Measurements from ENCODE around the gene ANAPC2.

Gene ANAPC2

GRCh38 chr9:137161558-137162486, 26.5 kb downstream of the ANAPC2 start:
- peak; percentile 85 for DNase-seq

GRCh38 chr9:137160716-137161557, 27.4 kb downstream of the ANAPC2 start:
- peak; percentile 85 for DNase-seq

GRCh38 chr9:137160054-137160425, 28.3 kb downstream of the ANAPC2 start:
- DNase-seq: no peak

- DNase-seq: no peak
Measured at GRCh38 chr9:137159105-137160053, 29.0 kb downstream of the ANAPC2 start.

- no peak for DNase-seq
Measured at GRCh38 chr9:137158625-137159024, 29.7 kb downstream of the ANAPC2 start.

- DNase-seq: no peak
Measured at GRCh38 chr9:137157618-137158415, 30.5 kb downstream of the ANAPC2 start.

GRCh38 chr9:137156567-137157375, 31.6 kb downstream of the ANAPC2 start:
- no peak for DNase-seq

- no peak for DNase-seq
Measured at GRCh38 chr9:137152844-137153405, 35.4 kb downstream of the ANAPC2 start.

- no peak for DNase-seq
Measured at GRCh38 chr9:137150617-137151457, 37.5 kb downstream of the ANAPC2 start.

- DNase-seq: no peak
Measured at GRCh38 chr9:137149942-137150616, 38.3 kb downstream of the ANAPC2 start.

GRCh38 chr9:137149363-137149762, 39.0 kb downstream of the ANAPC2 start:
- DNase-seq: no peak

GRCh38 chr9:137148661-137149060, 39.7 kb downstream of the ANAPC2 start:
- DNase-seq: no peak

GRCh38 chr9:137148242-137148641, 40.1 kb downstream of the ANAPC2 start:
- DNase-seq: no peak

GRCh38 chr9:137147793-137148160, 40.6 kb downstream of the ANAPC2 start:
- DNase-seq: no peak

- no peak for DNase-seq
Measured at GRCh38 chr9:137147091-137147792, 41.1 kb downstream of the ANAPC2 start.

- DNase-seq: no peak
Measured at GRCh38 chr9:137146527-137146918, 41.8 kb downstream of the ANAPC2 start.

GRCh38 chr9:137145731-137146526, 42.4 kb downstream of the ANAPC2 start:
- no peak for DNase-seq

- DNase-seq: no peak
Measured at GRCh38 chr9:137143459-137143858, 44.9 kb downstream of the ANAPC2 start.

All from NCI-H1105 (cell line).